Suprapubic skin (tissue), 4 donors: Measurements from ENCODE around the gene PLXND1. TPM values are rescaled to one million over a fixed set of nuclear protein-coding genes. Genes with fewer than 3 reads are reported as not detected.

ENCODE experiments used
- DNase-seq, 2 donors: peaks; one replicate each; pipeline ENCODE4 v3.0.0-alpha.2; 2019; ENCODE audit warnings: low spot score in 2 of 2
- H3K27ac ChIP-seq: fragments of 200-600 bp; sonication (generic); one replicate; pipeline ENCODE4 v1.5.1; 2019
- H3K27me3 ChIP-seq: fragments of 200-600 bp; sonication (generic); one replicate; pipeline ENCODE4 v1.5.1; 2019
- H3K36me3 ChIP-seq: fragments of 200-600 bp; sonication (generic); one replicate; pipeline ENCODE4 v1.5.1; 2019
- H3K4me1 ChIP-seq: fragments of 200-600 bp; sonication (generic); one replicate; pipeline ENCODE4 v1.5.1; 2019
- H3K4me3 ChIP-seq: fragments of 200-600 bp; sonication (generic); one replicate; pipeline ENCODE4 v1.5.1; 2019; ENCODE audit warnings: mild to moderate bottlenecking
- H3K9me3 ChIP-seq: fragments of 200-600 bp; sonication (generic); one replicate; pipeline ENCODE4 v1.5.1; 2019
- CTCF ChIP-seq, 2 donors: fragments of 200-600 bp in 1 of 2; fragments of 450-650 bp in 1 of 2; sonication (generic) in 1 of 2; IDR thresholded peaks; one replicate each; pipeline ENCODE4 v1.5.1; 2016 to 2019; ENCODE audit warnings: antibody characterized with exemption in 2 of 2, mild to moderate bottlenecking in 1 of 2, moderate library complexity in 1 of 2
- EP300 ChIP-seq: sonication (generic); formaldehyde crosslinking; IDR thresholded peaks from one replicate; pipeline ENCODE4 v1.6.1; 2017; ENCODE audit warnings: antibody characterized with exemption
- POLR2A ChIP-seq, 2 donors: fragments of 450-650 bp; IDR thresholded peaks; one replicate each; pipeline ENCODE4 v1.6.1; 2017; ENCODE audit warnings: antibody characterized with exemption in 2 of 2, mild to moderate bottlenecking in 2 of 2, moderate library complexity in 2 of 2
- POLR2AphosphoS5 ChIP-seq, 3 donors: sonication (generic); formaldehyde crosslinking; IDR thresholded peaks; one replicate each; pipeline ENCODE4 v1.6.1; 2017; ENCODE audit warnings: antibody characterized with exemption in 3 of 3
- WGBS: methylation state at CpG from one replicate; pipeline ENCODE4 v1.1.5; 2018; 5-methylcytosine and 5-hydroxymethylcytosine counted together
- total RNA-seq, 4 donors: library from RNA; depleted of rRNA; stranded (reverse); fragments of >200 nt; gene quantifications; one replicate each; pipeline ENCODE4 v1.1.0, GENCODE V29; 2016

PLXND1 gene
- total RNA-seq, 4 donors from 2014 or later: 19.0 to 51.0 (median 30.8) TPM

DNA sequence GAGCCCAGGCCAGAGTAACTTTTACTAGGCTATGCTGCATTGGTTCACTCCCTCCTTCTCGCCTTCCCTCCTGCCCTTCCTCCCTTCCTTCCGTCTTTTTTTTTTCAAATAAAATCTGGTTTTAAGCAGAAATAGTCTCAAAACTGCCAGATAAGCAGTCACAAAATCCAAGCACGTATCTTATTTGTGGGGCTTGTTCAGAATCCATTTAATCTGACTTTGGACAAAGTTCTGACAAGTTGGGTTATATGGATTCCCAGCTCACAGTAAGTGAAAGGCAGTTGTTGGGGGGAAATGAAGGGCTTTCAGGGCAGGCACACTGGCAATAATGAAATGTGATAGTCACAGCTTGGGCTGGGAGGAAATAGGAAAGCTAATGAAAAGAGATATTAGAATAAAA is 32.0 kb upstream of the PLXND1 start:
- no peak for TF ChIP-seq CTCF (IDR thresholded peaks at IDR 0.05)
- TF ChIP-seq POLR2A (IDR thresholded peaks at IDR 0.05): no peak
- no peak for TF ChIP-seq POLR2AphosphoS5 (IDR thresholded peaks at IDR 0.05)
- no peak for TF ChIP-seq EP300
- H3K4me1 ChIP-seq: no peaks in the 10 kb centered on the region
- no peak overlapping the region for H3K4me3 ChIP-seq
- H3K36me3 ChIP-seq: no peaks in the 10 kb centered on the region
- no peaks in the 10 kb centered on the region for H3K9me3 ChIP-seq
- H3K27me3 ChIP-seq: no peaks in the 10 kb centered on the region
- 71% methylated on average over 3 of the region's 3 CpGs for WGBS
- H3K27ac ChIP-seq: no peak overlapping the region
- DNase-seq: no peak

DNA sequence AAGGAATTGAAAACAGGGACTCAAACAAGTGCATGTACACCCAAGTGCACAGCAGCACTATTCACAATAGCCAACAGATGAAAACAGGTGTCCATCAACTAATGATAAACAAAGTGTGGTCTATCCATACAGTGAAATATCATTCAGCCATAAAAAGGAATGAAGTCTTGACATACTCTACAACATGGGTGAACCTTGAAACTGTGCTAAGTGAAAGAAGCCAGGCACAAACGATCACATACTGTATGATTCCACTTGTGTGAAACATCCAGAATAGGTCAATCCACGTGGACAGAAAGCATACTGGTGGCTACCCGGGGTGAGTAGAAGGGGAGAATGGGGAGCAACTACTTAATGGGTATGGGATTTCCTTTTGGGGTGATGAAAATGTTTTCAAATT is 29.6 kb upstream of the PLXND1 start:
- TF ChIP-seq CTCF (IDR thresholded peaks at IDR 0.05): no peak
- no peak for TF ChIP-seq POLR2A (IDR thresholded peaks at IDR 0.05)
- no peak for TF ChIP-seq POLR2AphosphoS5 (IDR thresholded peaks at IDR 0.05)
- TF ChIP-seq EP300: no peak
- H3K4me3 ChIP-seq: no peak overlapping the region
- no peaks in the 10 kb centered on the region for H3K9me3 ChIP-seq
- no peak for DNase-seq
- 74% methylated on average over 3 of the region's 3 CpGs for WGBS
- no peaks in the 10 kb centered on the region for H3K36me3 ChIP-seq
- no peak overlapping the region for H3K27ac ChIP-seq
- no peaks in the 10 kb centered on the region for H3K4me1 ChIP-seq
- no peaks in the 10 kb centered on the region for H3K27me3 ChIP-seq

- no peaks in the 10 kb centered on the region for H3K9me3 ChIP-seq
- no peaks in the 10 kb centered on the region for H3K36me3 ChIP-seq
- H3K4me1 ChIP-seq: no peaks in the 10 kb centered on the region
- 94% methylated on average over 4 of the region's 4 CpGs for WGBS
- H3K4me3 ChIP-seq: no peak overlapping the region
- no peak for TF ChIP-seq POLR2A (IDR thresholded peaks at IDR 0.05)
- no peak for TF ChIP-seq CTCF (IDR thresholded peaks at IDR 0.05)
- no peak for TF ChIP-seq EP300
- no peak for TF ChIP-seq POLR2AphosphoS5 (IDR thresholded peaks at IDR 0.05)
- no peak for DNase-seq
- no peaks in the 10 kb centered on the region for H3K27me3 ChIP-seq
- H3K27ac ChIP-seq: no peak overlapping the region
Measured at GRCh38 chr3:129635656-129636055, 29.2 kb upstream of the PLXND1 start.

DNA sequence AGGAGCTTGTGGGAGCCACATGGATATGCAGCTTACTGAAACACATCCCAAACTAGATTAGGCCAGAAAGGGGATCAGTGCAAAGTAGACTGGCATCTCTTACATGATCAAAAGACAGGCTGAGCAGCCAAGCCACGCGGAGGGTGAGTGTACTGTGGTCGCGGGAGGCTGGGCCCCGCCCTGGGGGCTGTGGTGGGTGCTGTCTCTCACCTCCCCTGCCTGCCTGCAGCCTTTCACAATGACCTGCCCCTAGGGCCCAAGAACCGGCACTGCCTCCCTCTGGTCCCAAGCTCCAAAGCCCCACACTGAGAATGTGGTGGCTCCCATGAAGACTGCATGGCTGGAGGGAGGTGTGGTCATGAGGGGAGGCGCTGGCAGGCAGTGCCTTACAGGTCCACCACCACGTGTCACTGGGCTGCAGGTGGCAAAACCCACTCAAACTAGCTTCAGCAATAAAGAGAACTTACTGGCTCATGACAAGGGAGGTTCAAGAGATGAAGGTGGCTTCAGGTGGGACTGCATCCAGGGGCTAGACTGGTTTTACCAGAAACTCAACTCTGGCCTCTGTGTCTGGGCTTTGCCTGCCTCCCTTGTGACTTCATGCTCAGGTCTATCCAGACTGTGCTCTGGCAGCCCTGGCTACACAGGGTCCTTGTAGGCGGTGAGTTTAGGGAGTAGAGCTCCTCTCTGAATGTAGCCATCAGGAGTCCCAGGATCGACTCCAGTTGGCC is 27.4 kb upstream of the PLXND1 start:
- H3K27ac ChIP-seq: no peak overlapping the region
- 86% methylated on average over 8 of the region's 10 CpGs for WGBS
- DNase-seq: no peak

More for the DNA sequence above, 27.4 kb upstream of the PLXND1 start:
- no peaks in the 10 kb centered on the region for H3K9me3 ChIP-seq
- no peak overlapping the region for H3K4me3 ChIP-seq
- no peak for TF ChIP-seq EP300
- no peak for TF ChIP-seq POLR2A (IDR thresholded peaks at IDR 0.05)
- no peak for TF ChIP-seq CTCF (IDR thresholded peaks at IDR 0.05)
- no peak for TF ChIP-seq POLR2AphosphoS5 (IDR thresholded peaks at IDR 0.05)
- no peaks in the 10 kb centered on the region for H3K4me1 ChIP-seq
- no peaks in the 10 kb centered on the region for H3K27me3 ChIP-seq
- no peaks in the 10 kb centered on the region for H3K36me3 ChIP-seq
